HEK293 (cell line): ENCODE data around the gene PDRG1.

Source experiments
- CTCF ChIP-seq: fragments of 450-650 bp; formaldehyde crosslinking; IDR thresholded peaks from 2 replicates; pipeline ENCODE4 v1.5.1; 2016; ENCODE audit warnings: missing biosample characterization, missing genetic modification characterization
- KLF10 ChIP-seq: fragments of 450-650 bp; IDR thresholded peaks from 2 replicates; pipeline ENCODE4 v1.5.1; 2018; ENCODE audit warnings: missing biosample characterization, mild to moderate bottlenecking, missing genetic modification characterization
- KLF8 ChIP-seq: fragments of 450-650 bp; formaldehyde crosslinking; IDR thresholded peaks from 2 replicates; pipeline ENCODE4 v1.5.1; 2016; ENCODE audit warnings: missing biosample characterization, missing genetic modification characterization
- SP2 ChIP-seq: fragments of 450-650 bp; formaldehyde crosslinking; IDR thresholded peaks from 2 replicates; pipeline ENCODE4 v1.5.1; 2016; ENCODE audit warnings: missing biosample characterization, missing genetic modification characterization
- TRIM28 ChIP-seq: IDR thresholded peaks from 2 replicates; pipeline ENCODE4 v1.6.1; 2011; ENCODE audit warnings: low read length, control low read depth, borderline replicate concordance
- YY1 ChIP-seq: fragments of 450-650 bp; formaldehyde crosslinking; IDR thresholded peaks from 2 replicates; pipeline ENCODE4 v1.5.1; 2018; ENCODE audit warnings: missing biosample characterization, missing genetic modification characterization
- ZNF140 ChIP-seq: fragments of 450-650 bp; formaldehyde crosslinking; IDR thresholded peaks from 2 replicates; pipeline ENCODE4 v1.5.1; 2016; ENCODE audit warnings: missing biosample characterization, missing genetic modification characterization
- ZNF175 ChIP-seq: fragments of 450-650 bp; formaldehyde crosslinking; IDR thresholded peaks from 2 replicates; pipeline ENCODE4 v1.5.1; 2016; ENCODE audit warnings: missing biosample characterization, missing genetic modification characterization
- TF ChIP-seq, protein P1 (sequence below): fragments of 450-650 bp; formaldehyde crosslinking; conservative IDR thresholded peaks from 2 replicates; pipeline ENCODE4 v1.5.1; 2016; ENCODE audit warnings: low read depth, missing biosample characterization, missing genetic modification characterization

DNA sequence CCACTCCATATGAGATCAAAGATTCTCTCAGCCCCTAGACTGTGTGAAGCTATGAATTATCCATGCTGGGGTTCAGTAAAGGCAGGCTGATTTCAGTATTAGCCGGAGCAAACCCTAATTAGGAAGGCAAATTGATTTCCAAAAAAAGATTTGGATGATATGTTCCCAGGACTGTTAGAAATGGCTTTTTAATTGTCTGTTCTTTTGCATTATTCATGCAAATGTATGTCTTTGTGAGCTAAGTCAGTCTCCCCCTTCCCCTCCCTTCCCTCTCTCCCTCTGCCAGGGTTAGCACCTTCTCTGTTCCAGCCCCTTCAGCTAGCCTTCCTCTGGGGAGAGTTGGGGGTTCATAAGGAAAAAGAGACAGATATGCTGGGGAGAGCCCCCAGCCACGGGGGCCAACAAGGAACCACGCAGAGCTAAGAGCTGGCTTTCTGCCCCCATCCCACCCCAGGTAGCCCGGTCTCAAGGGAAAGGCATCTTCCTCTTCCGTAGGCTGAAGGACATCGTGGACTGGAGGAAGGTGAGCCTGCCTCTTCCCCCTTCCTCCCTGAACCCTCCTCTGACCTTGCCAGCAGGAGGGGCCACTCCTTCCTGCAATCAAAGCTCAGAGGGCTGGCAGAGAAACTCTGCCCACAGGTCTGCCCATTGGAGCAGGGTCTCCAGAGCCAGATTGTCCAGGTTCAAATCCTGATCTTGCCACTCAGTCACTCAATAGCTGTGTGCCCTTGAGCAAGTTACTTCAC, 32.3 kb downstream of the PDRG1 start:
- TF ChIP-seq KLF8 (tag by site-specific recombination) (no peak), CTCF (tag by site-specific recombination) (no peak), ZNF175 (tag by site-specific recombination) (no peak), YY1 (tag by site-specific recombination) (no peak), SP2 (tag by site-specific recombination) (no peak), ZNF140 (tag by site-specific recombination) (no peak), TRIM28 (no peak), KLF10 (tag by site-specific recombination) (no peak)
- TF ChIP-seq, protein P1, sequence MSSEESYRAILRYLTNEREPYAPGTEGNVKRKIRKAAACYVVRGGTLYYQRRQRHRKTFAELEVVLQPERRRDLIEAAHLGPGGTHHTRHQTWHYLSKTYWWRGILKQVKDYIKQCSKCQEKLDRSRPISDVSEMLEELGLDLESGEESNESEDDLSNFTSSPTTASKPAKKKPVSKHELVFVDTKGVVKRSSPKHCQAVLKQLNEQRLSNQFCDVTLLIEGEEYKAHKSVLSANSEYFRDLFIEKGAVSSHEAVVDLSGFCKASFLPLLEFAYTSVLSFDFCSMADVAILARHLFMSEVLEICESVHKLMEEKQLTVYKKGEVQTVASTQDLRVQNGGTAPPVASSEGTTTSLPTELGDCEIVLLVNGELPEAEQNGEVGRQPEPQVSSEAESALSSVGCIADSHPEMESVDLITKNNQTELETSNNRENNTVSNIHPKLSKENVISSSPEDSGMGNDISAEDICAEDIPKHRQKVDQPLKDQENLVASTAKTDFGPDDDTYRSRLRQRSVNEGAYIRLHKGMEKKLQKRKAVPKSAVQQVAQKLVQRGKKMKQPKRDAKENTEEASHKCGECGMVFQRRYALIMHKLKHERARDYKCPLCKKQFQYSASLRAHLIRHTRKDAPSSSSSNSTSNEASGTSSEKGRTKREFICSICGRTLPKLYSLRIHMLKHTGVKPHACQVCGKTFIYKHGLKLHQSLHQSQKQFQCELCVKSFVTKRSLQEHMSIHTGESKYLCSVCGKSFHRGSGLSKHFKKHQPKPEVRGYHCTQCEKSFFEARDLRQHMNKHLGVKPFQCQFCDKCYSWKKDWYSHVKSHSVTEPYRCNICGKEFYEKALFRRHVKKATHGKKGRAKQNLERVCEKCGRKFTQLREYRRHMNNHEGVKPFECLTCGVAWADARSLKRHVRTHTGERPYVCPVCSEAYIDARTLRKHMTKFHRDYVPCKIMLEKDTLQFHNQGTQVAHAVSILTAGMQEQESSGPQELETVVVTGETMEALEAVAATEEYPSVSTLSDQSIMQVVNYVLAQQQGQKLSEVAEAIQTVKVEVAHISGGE (tag by site-specific recombination): no peak
